ENCODE measurements around the gene ASIP. TPM values are rescaled to one million over a fixed set of nuclear protein-coding genes. Genes with fewer than 3 reads are reported as not detected.

The ASIP gene
- total and polyA plus RNA-seq, 2 of the 13 experiments (the other 11 are each of a cell fraction or from before 2014, with no cell fraction given), result not detected

DNA sequence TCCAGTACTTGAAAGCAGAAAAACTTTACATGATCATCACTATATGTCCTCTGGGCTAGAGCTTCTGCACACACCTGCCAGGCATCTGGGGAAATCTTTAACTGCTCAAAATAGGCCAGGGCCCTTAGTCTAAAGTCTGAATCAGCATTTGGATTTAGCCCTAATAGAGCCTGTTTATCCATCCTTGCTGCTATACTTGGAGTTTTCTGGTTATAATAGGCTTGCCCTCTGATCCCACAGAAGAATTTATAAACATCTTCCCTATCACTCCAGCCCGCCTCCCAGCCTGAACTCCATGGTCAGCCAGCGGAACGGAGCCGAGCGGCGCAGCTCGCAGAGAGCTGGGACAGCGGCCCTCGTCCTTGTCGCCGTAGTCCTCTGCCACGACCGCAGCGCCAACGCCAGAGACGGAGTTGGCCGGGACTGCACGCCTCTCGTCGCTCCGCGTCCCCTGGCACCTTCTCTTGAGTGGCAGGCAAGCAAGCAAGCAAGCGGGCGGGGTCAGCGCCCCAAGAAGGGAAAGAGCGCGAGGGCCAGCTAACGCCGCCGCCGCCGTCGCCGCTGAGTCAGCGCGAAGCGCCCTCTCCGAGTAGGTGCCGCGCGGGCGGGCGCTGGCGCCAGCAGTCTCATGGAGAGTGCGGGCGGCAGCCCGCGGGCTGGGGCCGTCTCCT lies 25.4 kb upstream of the ASIP start (continued):
- TF ChIP-seq POLR2G (IDR thresholded peaks at IDR 0.05; ENCODE audit: low read depth, low read length) (no peak), NFE2L2 (IDR thresholded peaks at IDR 0.05; ENCODE audit: low read length) (no peak), ELF1 (CRISPR knock-in tag; IDR thresholded peaks at IDR 0.05) (0 out of 2 replicates have a peak, but pooled peaks have one; percentile 32), SP140L (CRISPR knock-in tag; IDR thresholded peaks at IDR 0.05; ENCODE audit: borderline replicate concordance) (0 out of 2 replicates have a peak, but pooled peaks have one; percentile 64), FOXK2 (IDR thresholded peaks at IDR 0.05) (no peak), ZHX1 (CRISPR knock-in tag; IDR thresholded peaks at IDR 0.05; ENCODE audit: low read depth) (no peak; the same call in 1 of the 2 replicates), NCOR1 (IDR thresholded peaks at IDR 0.05; ENCODE audit: borderline replicate concordance, low read length) (no peak), ZNF430 (CRISPR knock-in tag; IDR thresholded peaks at IDR 0.05) (peak; percentile 76), PLRG1 (conservative IDR thresholded peaks at IDR 0.05) (no peak), SMAD3 (CRISPR knock-in tag; IDR thresholded peaks at IDR 0.05) (no peak), ZNF589 (CRISPR knock-in tag; conservative IDR thresholded peaks at IDR 0.05) (no peak; the same call in 1 of the 2 replicates), TBL1XR1 (IDR thresholded peaks at IDR 0.05; ENCODE audit: borderline replicate concordance, low read length, partially characterized antibody) (no peak), E2F2 (CRISPR knock-in tag; IDR thresholded peaks at IDR 0.05; ENCODE audit: borderline replicate concordance) (no peak; the same call in 1 of the 2 replicates), ZSCAN31 (CRISPR knock-in tag; IDR thresholded peaks at IDR 0.05; ENCODE audit: low read depth) (no peak), SOX5 (CRISPR knock-in tag; IDR thresholded peaks at IDR 0.05; ENCODE audit: borderline replicate concordance) (peak; percentile 47; the same call in 1 of the 2 replicates), GATAD2A (CRISPR knock-in tag; IDR thresholded peaks at IDR 0.05) (peak; percentile 59), MBD4 (IDR thresholded peaks at IDR 0.05; ENCODE audit: borderline replicate concordance, low read length) (no peak), HDAC1 (CRISPR knock-in tag; IDR thresholded peaks at IDR 0.05) (peak; percentile 74)
- TF ChIP-seq, protein P1, sequence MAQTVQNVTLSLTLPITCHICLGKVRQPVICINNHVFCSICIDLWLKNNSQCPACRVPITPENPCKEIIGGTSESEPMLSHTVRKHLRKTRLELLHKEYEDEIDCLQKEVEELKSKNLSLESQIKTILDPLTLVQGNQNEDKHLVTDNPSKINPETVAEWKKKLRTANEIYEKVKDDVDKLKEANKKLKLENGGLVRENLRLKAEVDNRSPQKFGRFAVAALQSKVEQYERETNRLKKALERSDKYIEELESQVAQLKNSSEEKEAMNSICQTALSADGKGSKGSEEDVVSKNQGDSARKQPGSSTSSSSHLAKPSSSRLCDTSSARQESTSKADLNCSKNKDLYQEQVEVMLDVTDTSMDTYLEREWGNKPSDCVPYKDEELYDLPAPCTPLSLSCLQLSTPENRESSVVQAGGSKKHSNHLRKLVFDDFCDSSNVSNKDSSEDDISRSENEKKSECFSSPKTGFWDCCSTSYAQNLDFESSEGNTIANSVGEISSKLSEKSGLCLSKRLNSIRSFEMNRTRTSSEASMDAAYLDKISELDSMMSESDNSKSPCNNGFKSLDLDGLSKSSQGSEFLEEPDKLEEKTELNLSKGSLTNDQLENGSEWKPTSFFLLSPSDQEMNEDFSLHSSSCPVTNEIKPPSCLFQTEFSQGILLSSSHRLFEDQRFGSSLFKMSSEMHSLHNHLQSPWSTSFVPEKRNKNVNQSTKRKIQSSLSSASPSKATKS (CRISPR knock-in tag; IDR thresholded peaks at IDR 0.05), result no peak
- TF ChIP-seq, protein P2, sequence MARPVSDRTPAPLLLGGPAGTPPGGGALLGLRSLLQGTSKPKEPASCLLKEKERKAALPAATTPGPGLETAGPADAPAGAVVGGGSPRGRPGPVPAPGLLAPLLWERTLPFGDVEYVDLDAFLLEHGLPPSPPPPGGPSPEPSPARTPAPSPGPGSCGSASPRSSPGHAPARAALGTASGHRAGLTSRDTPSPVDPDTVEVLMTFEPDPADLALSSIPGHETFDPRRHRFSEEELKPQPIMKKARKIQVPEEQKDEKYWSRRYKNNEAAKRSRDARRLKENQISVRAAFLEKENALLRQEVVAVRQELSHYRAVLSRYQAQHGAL (CRISPR knock-in tag; IDR thresholded peaks at IDR 0.05; ENCODE audit: not compliant biosample characterization), result no peak

Data from HepG2 (cell line).